Stomach (tissue), 9 donors: ENCODE measurements around the gene MRPL49. TPM values are rescaled to one million over a fixed set of nuclear protein-coding genes. Genes with fewer than 3 reads are reported as not detected.
A peak's percentile ranks its signal among the peaks of the same experiment; 100 is the strongest.

Source experiments
- DNase-seq, 2 donors: peaks; one replicate each; pipeline versions ENCODE4 v3.0.0 to v3.0.0-alpha.2; 2013 to 2019
- H3K27ac ChIP-seq, 5 donors: fragments of 200-600 bp in 4 of 5; sonication (generic) in 4 of 5; one replicate each; pipeline ENCODE4 v1.5.1; 2013 to 2019; ENCODE audit warnings: mild to moderate bottlenecking in 1 of 5, moderate library complexity in 1 of 5
- H3K27me3 ChIP-seq, 3 donors: fragments of 200-600 bp; sonication (generic); one replicate each; pipeline ENCODE4 v1.5.1; 2017 to 2019; ENCODE audit warnings: mixed run types in 1 of 3
- H3K36me3 ChIP-seq, 4 donors: fragments of 200-600 bp; sonication (generic); 1 replicate in 3 of 4; 2 replicates in 1 of 4; pipeline ENCODE4 v1.5.1; 2016 to 2019
- H3K4me1 ChIP-seq, 4 donors: fragments of 200-600 bp; sonication (generic); one replicate each; pipeline ENCODE4 v1.5.1; 2016 to 2019
- H3K4me3 ChIP-seq, 4 donors: fragments of 200-600 bp; sonication (generic) in 3 of 4; one replicate each; pipeline ENCODE4 v1.5.1; 2016 to 2019; ENCODE audit warnings: mild to moderate bottlenecking in 1 of 4
- H3K9me3 ChIP-seq, 4 donors: fragments of 200-600 bp; sonication (generic); one replicate each; pipeline ENCODE4 v1.5.1; 2016 to 2019
- EP300 ChIP-seq: sonication (generic); formaldehyde crosslinking; IDR thresholded peaks from one replicate; pipeline ENCODE4 v1.6.1; 2017; ENCODE audit warnings: antibody characterized with exemption
- POLR2A ChIP-seq, 4 donors: fragments of 450-650 bp; IDR thresholded peaks; one replicate each; pipeline ENCODE4 v1.6.1; 2016; ENCODE audit warnings: antibody characterized with exemption in 4 of 4, control low read depth in 2 of 4, mild to moderate bottlenecking in 1 of 4, moderate library complexity in 1 of 4
- POLR2AphosphoS5 ChIP-seq, 3 donors: sonication (generic); formaldehyde crosslinking; IDR thresholded peaks; one replicate each; pipeline ENCODE4 v1.6.1; 2016; ENCODE audit warnings: antibody characterized with exemption in 3 of 3
- WGBS, 5 donors: extraction: QIAGEN DNeasy Blood & Tissue Kit in 3 of 5; methylation state at CpG; one replicate each; pipeline versions ENCODE4 v1.1.5 to v1.1.7; 2013 to 2018; 5-methylcytosine and 5-hydroxymethylcytosine counted together
- intact Hi-C: fragments of 100-400 bp; cut with DNase I; formaldehyde crosslinking; loops from one replicate; pipeline ENCODE4 v1.15.1; 2023; ENCODE audit warnings: low total_unique reads
- polyA plus RNA-seq, 3 donors: library from polyadenylated mRNA; stranded (reverse); fragments of 200-250 nt; gene quantifications; one replicate each; pipeline ENCODE4 v1.2.3, GENCODE V29; 2013
- total RNA-seq, 5 donors: library from RNA; depleted of rRNA; stranded (reverse); fragments of >200 nt; gene quantifications; one replicate each; pipeline versions ENCODE4 v1.1.0 to v1.2.3, GENCODE V29; 2014 to 2016
- TF ChIP-seq, protein P1 (sequence below), 7 experiments: fragments of 450-650 bp in 4 of 7; fragments of 200-600 bp in 3 of 7; sonication (generic) in 3 of 7; IDR thresholded peaks; one replicate each; pipeline ENCODE4 v1.5.1; 2016 to 2019; ENCODE audit warnings: antibody characterized with exemption in 7 of 7, control low read depth in 2 of 7, mild to moderate bottlenecking in 1 of 7
- donor health status: healthy with polysubstance abuse.
- donor health status: Bipolar disorder and iron deficiency.
- donor health status: healthy.

MRPL49 gene
- total and polyA plus RNA-seq, 8 donors = 22.8 to 75.9 (median 37.8) TPM

DNA sequence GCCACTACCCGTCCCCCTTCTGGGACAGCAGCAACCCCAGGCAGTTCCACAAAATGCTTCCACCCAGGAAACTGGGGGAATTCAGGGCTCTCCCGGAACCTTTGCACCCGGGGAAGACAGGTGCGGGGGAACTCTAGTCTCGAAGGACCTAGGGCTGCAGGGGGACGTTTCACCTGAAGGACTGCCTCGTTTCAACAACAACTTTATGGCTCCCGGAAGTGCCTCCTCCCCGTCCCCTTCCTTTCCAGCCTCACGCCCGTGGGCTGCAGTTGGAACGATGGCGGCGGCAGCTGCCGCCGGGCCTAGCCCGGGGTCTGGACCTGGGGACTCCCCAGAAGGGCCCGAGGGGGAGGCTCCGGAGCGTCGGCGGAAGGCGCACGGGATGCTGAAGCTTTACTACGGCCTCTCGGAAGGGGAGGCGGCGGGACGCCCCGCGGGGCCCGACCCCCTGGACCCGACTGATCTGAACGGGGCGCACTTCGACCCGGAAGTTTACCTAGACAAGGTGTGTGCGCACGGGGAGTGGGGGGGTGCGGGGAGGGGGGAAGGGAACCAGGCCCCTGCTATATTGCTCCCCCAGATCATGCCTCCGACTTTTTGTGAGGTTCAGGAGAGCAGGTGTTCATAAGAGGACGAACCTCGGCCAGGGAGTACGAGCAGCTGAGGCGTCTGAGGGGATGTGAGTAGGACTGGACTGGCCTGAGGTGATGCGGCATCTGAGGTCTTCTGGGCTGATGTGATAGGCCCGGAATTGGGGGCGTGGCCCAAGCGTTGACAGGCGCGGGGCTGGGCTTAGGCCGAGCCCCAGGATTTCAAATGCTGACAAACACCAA is 25.9 kb upstream of the MRPL49 start, which contains the start of gene VPS51:
VPS51 (plus strand) TSS at position 241 of the 833 bp plus-strand sequence; CDS start at position 278, 37 bp downstream.
- intact Hi-C loops = no loop called here
- peak within 1 kb of the TSS; percentile 92 to 97 (median 96) for H3K27ac ChIP-seq
- H3K4me1 ChIP-seq = peaks cover 7 to 40% (median 28%) of the 10 kb centered on the region in 4 donors
- 0 to 1% (median 1%) methylated on average over 34 to 52 of the region's 52 CpGs for WGBS, 5 donors
- TF ChIP-seq POLR2A (IDR thresholded peaks at IDR 0.05) (no peak), POLR2AphosphoS5 (IDR thresholded peaks at IDR 0.05) (peak; percentile 87 to 96 (median 89))
- TF ChIP-seq, protein P1, sequence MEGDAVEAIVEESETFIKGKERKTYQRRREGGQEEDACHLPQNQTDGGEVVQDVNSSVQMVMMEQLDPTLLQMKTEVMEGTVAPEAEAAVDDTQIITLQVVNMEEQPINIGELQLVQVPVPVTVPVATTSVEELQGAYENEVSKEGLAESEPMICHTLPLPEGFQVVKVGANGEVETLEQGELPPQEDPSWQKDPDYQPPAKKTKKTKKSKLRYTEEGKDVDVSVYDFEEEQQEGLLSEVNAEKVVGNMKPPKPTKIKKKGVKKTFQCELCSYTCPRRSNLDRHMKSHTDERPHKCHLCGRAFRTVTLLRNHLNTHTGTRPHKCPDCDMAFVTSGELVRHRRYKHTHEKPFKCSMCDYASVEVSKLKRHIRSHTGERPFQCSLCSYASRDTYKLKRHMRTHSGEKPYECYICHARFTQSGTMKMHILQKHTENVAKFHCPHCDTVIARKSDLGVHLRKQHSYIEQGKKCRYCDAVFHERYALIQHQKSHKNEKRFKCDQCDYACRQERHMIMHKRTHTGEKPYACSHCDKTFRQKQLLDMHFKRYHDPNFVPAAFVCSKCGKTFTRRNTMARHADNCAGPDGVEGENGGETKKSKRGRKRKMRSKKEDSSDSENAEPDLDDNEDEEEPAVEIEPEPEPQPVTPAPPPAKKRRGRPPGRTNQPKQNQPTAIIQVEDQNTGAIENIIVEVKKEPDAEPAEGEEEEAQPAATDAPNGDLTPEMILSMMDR (IDR thresholded peaks at IDR 0.05) = peak in 1 of 7 experiments; percentile 37
- H3K9me3 ChIP-seq = no peaks in the 10 kb centered on the region
- peak; percentile 92 to 96 for DNase-seq
- H3K27me3 ChIP-seq = no peaks in the 10 kb centered on the region
- peaks cover 0 to 20% (median 18%) of the 10 kb centered on the region in 4 donors for H3K36me3 ChIP-seq
- H3K4me3 ChIP-seq = peak within 1 kb of the TSS; percentile 80 to 97 (median 85)

DNA sequence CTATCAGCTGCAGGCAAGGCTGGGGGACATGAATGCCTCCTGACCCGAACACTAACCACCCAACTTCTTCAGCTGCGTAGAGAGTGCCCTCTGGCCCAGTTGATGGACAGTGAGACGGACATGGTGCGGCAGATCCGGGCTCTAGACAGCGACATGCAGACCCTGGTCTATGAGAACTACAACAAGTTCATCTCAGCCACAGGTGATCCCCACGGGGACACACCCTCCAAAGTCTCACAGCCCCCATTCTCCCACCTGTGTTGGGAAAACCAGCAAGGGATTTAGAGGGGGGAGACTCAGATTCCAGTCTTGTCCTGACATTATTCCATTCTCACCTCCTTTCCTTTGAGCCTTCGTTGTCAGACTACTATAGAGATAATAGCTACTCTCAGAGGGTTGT is 25.2 kb upstream of the MRPL49 start:
- no peak for DNase-seq
- intact Hi-C loops = no loop called here
- TF ChIP-seq POLR2AphosphoS5 (IDR thresholded peaks at IDR 0.05) = no peak
- TF ChIP-seq EP300 = no peak
- TF ChIP-seq, protein P1 (IDR thresholded peaks at IDR 0.05) = no peak
- TF ChIP-seq POLR2A (IDR thresholded peaks at IDR 0.05) = no peak
- peaks cover 0 to 20% (median 18%) of the 10 kb centered on the region in 4 donors for H3K36me3 ChIP-seq
- peaks cover 7 to 47% (median 31%) of the 10 kb centered on the region in 4 donors for H3K4me1 ChIP-seq
- no peaks in the 10 kb centered on the region for H3K27me3 ChIP-seq
- H3K4me3 ChIP-seq = peak overlapping the region; percentile 80 to 97 (median 85)
- peak overlapping the region; percentile 92 to 97 (median 96) for H3K27ac ChIP-seq
- H3K9me3 ChIP-seq = no peaks in the 10 kb centered on the region
- 24 to 31% (median 25%) methylated on average over 7 to 8 of the region's 8 CpGs for WGBS, 5 donors

DNA sequence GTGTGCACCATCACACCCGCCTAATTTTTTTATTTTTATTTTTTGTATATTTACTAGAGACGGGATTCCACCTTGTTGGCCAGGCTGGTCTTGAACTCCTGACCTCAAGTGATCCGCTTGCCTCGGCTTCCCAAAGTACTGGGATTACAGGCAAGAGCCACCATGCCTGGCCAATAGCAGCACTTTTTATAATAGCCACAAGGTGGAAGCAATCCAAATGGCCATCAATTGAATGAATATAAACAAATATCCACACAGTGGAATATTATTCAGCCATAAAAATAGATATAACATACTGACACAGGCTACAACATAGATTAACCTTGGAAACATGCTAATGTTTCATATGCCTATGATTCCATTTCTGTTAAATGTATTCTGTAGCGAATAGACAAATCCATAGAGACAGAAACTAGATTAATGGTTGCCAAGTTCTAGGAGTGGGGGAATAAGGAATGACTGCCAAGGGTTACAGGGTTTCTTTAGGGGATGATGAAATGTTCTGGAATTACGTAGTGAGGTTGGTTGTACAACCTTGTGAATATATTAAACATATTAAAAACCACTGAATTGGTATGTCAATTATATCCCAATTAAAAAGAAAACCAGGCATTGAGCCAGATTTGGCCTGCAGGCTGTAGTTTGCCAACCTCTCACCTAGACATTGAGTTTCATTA is 21.3 kb upstream of the MRPL49 start:
- no peaks in the 10 kb centered on the region for H3K27me3 ChIP-seq
- H3K36me3 ChIP-seq = peaks cover 0 to 35% (median 30%) of the 10 kb centered on the region in 4 donors
- peaks cover 18 to 79% (median 56%) of the 10 kb centered on the region in 4 donors for H3K4me1 ChIP-seq
- no peak for DNase-seq
- H3K4me3 ChIP-seq = no peak overlapping the region
- intact Hi-C loops = no loop called here
- 81 to 89% (median 84%) methylated on average over 6 of the region's 6 CpGs for WGBS, 5 donors
- no peaks in the 10 kb centered on the region for H3K9me3 ChIP-seq
- TF ChIP-seq POLR2AphosphoS5 (IDR thresholded peaks at IDR 0.05) (no peak), POLR2A (IDR thresholded peaks at IDR 0.05) (no peak), EP300 (no peak)
- TF ChIP-seq, protein P1 (IDR thresholded peaks at IDR 0.05) = no peak
- H3K27ac ChIP-seq = peak overlapping the region in 2 of 5 donors; percentile 17 to 64
